GM21737 (cell line): ENCODE measurements around the gene SETD1B.
"Not testable (repeated sequence)": the region's sequence is repeated elsewhere in the genome, so short reads cannot be mapped to it uniquely, and the experiment has no call there.

Source experiments
- ATAC-seq: cut with Tn5 transposase; IDR thresholded peaks from one replicate; pipeline ENCODE4 v1.9.1; 2021; ENCODE audit warnings: mild to moderate bottlenecking, moderate library complexity; ENCODE audit not compliant: unreplicated experiment

Gene SETD1B

DNA sequence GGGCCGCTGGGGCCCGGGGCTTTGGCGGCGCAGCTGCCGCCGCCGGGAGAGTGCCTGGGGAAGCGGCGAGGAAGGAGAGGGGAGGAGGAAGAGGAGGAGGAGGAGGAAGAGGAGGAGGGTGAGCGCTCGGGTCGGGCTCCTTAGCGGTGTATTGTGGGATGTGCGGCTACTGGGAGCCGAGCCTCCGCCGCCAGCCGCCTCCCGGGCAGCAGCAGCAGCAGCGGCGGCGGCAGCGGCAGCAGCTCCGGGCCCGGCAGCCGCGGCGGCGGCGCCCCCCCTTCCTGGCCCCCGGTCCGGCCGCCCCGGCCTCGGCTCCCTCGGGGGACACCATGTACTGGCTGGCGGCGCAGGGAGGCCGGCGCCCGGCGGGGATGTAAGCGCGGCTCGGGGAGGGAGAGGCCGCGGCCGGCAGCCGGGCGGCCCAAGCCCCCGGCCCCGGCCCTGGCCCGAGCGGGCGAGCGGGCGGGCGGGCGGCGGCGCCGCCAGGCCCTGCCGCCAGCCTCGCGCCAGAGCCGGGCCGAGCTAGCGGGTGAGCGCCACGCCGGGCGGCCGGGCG is at the start of gene SETD1B:
Gene SETD1B, plus strand, starts transcription at position 149 of the 556 bp plus-strand sequence. CDS start 729 bp downstream, outside the sequence.
- no peak for ATAC-seq

DNA sequence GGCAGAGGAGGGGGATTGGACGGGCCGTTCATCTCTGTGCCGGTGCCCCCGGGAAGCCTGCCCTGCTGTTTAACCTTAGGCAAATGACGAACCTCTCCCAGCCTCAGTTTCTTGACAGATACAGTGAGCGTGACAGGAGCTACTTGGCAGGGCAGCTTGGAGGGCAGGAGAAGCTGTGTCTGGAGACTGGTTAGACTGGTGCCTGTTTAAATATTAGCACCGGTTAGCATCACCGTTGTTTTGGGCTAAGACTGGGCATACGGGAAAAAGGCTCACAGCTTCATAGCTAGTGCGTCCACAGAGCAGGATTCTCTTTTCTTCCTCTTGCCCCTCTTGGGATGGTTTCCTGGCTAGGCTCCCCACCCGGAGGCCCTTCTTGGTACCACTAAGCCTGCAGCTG is 49.0 kb upstream of the SETD1B start:
- ATAC-seq, result no peak

DNA sequence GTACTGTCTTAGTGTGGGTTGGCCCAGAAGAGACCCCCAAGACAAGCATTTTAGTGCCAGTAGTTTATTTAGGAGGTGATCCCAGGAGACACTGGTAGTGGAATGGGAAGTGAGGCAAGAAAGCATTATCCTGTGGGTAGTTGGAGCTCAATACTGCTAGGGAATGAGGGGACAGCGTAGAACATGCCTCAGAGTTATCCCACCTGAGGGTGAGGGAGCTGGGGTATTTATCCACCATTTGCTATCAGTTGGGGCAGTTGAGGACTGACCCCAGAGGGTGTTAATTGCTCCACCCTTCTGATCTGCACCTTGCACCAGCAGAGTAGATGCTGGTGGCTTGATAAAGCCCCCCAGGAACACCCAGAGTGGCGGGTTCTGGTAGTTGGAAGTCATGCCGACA is 48.2 kb upstream of the SETD1B start:
- ATAC-seq, result no peak

DNA sequence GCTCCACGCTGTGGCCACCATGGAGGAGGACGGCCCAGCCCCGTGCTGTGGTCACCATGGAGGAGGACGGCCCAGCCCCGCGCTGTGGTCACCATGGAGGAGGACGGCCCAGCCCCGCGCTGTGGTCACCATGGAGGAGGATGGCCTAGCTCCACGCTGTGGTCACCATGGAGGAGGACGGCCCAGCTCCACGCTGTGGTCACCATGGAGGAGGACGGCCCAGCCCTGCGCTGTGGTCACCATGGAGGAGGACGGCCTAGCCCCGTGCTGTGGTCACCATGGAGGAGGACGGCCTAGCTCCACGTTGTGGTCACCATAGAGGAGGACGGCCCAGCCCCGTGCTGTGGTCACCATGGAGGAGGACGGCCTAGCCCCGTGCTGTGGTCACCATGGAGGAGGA is 45.3 kb upstream of the SETD1B start:
- not testable (repeated sequence) for ATAC-seq

DNA sequence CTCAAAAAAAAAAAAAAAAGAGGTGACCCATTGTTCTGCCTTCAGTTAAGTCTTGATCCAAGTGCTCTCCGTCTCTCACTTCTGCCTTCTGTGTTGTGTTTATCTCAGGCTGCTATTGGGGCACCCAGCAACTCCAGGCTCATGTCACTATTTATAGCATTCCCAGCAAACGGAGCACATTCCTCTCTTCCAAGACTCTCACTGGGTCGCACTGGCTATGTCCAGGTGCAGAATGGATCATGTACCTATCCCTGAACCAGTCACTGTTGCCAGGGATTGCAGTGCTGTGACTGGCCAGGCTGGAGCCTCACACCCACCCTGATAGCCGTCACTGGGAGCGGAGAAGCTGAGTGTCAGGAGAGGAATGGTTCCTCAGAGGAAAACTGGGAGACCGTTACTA is 41.5 kb upstream of the SETD1B start:
- ATAC-seq, result no peak

DNA sequence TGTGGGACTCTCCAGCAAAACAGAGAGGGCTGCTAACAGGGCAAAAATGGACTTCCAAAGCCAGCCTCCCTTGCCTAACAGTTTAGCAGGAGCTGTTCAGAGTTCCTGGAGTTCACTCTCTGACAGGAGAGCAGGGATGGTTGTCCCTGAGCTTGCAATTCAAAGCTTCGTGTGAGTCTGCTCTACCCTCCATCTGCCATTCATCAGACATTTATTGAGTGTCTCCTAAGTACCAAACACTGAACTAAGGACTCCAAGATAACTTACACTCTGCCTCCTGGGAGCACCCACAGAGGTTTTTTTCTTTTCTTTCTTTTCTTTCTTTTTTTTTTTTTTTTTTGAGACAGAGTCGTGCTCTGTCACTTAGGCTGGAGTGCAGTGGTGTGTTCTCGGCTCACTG is 39.0 kb upstream of the SETD1B start:
- ATAC-seq, result no peak

DNA sequence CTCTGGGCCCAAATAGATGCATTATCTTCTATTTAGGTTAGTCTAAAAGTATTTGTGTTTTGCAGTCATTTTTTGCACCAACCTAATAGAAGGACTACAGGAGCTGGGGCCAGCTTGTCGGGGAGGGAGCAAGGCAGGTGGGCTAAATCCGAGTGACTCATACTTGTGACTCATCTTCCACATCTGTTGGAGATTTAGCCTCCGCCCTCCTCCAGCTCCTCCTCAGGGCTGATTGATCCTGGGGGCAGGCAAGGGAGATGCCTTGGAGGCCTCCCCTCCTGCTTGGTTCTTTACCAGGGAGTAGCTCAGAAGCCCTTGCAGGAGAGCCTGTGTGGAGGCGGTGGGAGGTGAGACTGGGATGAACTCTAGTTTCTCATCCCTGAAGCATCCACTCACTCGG is 38.2 kb upstream of the SETD1B start:
- ATAC-seq, result no peak

DNA sequence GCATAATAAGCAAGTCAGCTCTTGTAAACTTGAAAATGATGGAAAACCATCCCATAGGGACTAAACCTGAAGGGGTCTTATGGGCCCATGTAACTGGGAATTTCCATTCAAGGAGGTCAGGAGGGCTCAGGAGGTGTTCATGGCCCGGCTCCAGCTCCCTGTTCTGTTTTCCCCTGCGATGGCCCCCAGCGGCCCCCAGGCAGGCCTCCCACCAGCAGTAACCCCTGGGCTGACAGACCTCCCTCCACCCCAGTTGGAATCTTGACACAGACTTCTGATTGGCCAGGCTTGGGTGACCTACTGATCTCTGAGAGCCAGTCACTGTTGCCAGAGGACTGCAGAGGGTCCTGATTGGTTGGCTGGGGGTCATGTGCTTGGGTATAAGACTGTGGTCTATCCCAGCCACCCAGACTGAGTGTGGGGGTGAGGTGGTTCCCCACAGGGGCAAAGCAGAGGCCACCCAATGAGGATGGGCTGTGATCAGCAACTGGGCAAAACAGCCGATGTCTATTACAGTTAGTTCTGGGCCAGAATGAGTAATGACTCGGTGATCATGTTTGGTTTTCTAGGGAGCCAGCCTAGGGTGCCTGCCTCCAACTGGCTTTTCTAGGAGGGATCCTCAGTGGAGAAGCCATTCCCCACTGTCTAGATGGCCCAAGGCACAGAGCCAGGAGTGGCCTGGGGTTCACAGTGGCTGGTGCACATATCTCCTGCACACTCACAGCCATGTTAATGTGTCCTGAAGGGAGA is 37.3 kb upstream of the SETD1B start:
- no peak for ATAC-seq

DNA sequence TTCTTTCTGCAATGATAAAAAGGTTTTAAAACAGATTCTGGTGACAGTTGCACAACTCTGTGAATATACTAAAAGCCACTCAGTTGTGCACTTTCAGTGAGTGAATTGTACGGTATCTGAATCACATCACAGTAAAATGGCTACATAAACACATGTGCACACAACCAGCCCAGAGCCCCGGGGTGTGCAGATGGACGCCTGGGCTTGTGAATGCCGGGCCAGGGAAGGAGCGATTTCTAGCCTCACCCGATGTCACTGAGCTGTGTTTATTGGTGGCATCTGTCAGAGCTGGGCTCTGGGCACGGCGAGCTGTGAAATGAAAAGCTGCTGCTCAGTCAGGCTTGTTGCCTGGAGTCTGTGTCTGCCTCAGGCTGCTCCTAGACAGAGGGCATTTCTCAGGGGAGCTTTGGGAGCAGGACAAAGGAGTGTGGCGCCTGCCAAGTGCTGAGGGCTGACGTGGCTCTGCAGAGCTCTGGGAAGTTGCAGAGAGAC is 36.2 kb upstream of the SETD1B start:
- no peak for ATAC-seq

DNA sequence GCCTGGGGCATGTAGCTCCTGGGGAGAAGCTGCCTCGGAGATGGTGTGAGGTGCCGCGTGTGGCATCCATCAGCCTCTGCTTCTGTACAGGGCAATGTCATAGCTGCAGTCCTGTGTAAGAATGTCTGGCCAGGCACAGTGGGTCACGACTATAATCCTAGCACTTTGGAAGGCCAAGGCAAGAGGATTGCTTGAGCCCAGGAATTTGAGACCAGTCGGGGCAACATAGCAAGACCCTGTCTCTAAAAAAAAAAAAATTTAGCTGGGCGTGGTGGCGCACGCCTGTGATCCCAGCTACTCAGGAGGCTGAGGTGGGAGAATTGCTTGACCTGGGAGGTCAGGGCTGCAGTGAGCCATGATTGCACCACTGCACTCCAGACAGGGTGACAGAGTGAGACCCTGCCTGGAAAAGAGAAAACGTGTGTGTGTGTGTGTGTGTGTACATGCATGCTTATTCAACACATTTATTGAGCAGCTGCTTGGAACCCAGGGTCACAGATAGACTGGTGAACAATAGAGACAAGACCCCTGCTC is 34.4 kb upstream of the SETD1B start:
- ATAC-seq, result no peak

DNA sequence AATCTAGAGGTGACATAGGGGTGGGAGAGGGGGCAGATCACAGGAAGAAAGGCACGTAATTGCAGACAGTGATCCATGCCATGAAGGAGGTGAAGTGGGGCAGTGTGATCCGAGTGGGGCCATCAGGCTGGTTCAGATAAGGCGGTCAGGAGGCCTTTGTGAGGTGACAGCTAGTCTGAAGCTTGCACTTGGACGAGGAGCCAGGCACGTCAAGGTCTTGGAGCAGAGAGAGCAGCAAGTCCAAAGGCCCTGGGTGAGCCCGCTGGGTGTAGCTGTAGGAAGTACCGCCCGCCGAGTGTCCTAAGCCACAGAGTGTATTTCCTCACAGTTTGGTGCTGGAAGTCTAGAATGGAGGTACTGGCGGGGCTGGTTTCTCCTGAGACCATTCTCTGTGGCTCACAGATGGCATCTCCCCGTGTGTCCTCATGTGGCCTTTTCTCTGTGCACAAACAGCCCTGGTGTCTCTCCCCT is 33.9 kb upstream of the SETD1B start:
- ATAC-seq, result no peak

DNA sequence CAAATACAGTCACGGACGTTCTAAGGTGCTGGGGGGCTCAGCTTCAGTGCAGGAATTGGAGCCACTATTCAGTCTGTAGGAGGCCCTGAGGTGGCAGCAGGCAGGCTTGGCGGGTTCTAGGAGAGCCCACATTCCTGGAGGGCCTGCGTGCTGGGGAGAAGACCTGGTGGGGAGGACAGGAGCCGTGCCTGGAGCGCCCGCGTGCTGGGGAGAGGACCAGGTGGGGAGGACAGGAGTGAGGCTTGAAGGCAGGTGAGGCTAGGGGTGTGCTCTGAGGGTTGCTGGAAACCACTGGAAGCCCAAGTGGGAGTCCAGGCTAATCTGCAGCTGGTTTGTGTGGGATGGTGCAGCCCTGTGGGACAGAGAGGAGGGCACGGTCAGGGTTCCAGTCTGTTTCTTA is 33.4 kb upstream of the SETD1B start:
- no peak for ATAC-seq

DNA sequence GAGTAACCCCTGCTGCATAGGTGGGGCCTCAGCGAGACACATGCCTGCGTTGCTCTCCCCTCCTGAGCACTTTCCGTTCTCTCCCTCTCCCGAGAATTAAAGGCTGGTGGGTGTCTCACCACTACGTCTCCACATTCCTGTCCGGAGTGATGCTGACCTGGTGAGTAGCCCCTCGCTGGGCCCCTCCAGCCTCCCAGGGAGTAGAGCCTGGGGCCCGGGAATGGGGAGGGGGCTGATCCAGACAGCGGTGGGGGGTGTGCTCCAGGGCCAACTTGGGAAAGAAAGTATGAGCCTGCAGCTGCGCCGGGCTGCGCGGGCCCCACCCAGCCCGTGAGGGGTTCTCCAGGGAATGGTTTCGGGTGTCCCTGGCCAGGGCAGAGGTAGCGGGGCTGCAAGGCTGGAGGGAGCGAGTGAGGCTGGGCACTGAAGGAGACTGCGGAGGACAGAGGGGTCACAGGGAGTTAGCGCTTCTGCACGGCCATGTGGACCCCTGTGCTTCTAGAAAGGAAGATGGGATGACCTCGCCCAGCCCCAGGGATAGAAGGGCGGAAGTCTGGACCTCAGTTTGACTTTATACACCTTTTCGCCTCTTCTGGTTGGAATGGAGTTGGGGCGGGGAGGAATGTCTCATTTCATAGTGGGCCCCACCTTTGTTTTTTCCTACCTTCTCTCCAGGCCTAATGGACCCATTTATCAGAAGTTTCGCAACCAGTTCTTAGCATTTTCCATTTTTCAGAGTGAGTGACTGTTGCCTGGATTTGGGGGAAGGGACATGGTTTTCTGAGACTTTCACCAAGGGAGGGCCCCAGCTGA is 32.8 kb upstream of the SETD1B start:
- ATAC-seq, result no peak

DNA sequence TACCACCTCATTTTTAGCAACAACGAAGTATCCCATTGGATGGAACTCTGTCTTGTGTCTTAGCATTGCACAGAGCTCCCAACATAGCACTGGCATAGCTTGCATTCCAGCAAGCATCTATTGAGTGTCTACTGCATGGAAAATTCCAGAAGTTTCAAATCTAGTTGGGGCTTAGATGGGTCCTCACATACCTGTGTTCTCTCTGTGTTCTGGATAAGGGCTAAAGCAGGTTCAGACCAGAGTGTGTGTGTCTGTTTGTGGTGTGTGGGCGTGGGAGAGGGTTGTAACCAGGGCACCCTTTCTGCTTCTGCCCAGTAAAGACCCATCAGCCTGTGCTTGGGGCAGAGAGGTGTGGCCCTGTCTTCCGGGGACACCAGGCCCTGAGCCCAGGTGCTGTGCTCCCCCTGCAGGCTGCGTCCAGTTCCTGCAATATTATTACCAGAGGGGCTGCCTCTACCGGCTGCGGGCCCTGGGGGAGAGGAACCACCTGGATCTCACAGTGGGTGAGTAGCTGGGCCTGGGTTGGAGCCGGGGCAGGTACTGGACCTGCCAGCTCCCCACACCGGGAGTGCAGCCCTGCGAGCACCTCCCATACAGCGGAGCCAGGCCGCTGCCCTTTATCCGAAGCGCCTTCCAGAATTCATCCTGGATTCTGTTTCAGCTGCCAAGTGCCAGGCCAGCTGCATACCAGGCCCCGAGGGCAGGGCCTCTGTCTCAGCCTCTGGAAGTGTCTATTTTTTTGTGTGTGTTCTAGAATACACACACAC is 30.6 kb upstream of the SETD1B start:
- ATAC-seq, result peak; percentile 55

DNA sequence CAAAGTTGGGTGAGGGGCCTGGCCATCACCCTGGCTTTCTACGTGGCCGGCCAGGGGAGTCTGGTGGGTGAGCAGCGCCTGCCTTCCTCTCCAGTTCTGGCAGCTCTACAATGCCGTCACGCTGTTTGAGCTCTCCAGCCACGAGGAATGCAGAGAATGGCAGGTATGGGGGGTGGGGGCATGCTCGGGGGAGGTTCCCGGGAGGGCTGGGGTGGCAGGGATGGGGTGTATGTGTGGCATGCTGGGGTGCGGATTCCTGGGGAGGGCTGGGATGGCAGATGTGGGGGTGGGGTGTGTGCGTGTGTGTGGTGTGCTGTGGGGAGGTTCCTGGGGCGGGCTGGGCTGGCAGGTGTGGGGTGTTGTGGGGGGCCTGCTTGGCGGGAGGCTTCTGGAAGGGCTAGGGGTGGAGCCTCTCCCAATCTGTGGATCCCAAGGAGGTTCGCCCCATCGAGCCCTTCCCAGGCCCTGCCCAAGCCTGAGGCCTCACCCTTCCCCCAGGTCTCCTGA is 28.8 kb upstream of the SETD1B start:
- no peak for ATAC-seq

DNA sequence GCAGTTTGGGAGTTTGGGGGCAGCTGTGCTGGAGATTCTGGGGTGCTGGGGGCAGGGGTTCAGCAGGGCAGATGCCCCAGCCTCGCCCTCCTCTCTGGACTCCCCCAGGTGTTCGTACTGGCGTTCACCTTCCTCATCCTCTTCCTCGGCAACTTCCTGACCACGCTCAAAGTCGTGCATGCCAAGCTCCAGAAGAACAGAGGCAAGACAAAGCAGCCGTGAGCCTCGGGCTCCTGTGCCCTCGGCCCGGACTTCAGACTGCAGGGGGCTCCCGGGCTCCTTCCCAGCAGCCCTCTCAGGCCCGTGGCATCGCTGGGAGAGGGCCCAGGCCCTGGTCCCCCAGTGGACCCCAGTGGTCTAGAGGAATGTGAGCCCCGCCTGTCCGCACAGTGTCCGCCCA is 28.3 kb upstream of the SETD1B start:
- ATAC-seq, result no peak

DNA sequence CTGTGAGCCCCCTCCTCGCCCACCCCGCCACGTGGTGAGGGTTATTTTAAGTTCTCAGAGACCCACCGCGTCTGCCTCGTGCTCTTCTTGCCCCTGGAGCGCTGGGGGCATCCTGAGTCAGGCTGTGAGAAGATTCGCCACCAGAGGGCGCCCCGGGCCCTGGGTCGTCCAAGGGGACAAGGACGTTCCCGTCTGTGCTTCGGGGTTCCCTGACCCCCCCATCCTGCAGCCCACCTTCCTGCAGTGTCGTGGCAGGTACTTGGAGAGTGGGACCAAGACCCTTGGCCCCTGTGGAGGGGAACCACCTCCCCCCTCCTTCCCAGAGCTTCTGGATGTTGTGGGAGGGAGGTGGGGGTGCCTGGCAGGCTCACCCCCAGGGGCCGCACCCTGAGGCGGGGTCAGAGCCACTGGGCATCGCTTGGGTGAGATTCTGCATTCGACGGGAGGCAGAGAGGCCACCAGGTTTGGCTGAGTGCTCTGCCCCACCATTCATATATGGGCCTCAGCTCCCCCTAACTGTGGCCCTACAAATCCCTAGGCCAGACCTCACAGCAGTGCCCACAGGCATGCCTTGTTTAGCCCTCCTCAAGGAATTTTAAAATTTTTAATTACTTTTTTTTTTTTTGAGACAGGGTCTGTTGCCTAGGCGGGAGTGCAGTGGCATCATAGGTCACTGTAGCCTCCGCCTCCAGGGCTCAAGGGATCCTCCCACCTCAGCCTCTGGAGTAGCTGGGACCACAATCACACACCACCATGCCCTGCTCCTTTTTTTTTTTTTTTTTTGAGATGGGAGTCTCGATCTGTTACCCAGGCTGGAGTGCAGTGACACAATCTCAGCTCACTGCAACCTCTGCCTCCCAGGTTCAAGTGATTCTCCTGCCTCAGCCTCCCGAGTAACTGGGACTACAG is 27.4 kb upstream of the SETD1B start:
- ATAC-seq, result peak; percentile 47

DNA sequence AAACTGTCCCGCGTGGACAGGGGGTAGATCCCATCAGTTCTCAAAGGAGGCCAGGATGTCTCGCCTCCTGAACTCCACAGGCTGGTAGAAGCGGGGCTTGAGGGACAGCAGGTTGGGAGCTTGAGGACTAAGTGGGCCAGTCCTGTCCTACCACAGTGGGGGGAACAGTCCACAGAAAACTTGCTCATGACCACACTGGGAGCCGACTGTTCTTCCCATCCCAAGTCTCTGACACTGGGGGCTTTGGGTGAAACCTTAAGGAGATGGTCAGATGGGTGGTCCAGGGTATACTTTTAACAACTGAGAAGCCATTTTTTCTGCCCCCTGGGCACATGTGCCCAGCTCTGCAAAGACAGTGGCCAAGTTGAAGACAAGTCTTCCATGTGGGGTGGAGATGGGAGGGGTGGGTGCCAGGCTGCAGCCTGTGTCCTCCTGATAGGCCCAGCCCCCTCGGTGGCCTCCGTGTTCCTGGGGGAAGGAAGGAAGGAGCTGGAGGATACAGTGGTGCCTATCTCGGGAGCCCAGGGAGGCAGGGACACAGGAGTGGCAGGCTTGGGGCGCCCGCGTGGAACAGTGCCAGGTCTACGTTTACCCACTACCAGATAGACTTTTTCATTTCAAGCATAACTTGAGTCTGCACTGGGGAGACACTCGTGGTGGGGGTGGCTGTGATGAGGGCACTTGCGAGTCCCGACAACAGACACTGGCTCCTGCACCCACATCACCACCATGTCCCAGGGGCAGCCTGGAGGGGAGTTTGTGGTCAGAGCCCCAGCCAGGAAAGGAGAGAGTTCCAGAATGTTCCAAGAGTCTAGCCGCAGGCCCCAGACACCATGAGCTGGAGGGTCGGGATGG is 25.0 kb upstream of the SETD1B start:
- no peak for ATAC-seq
